AG20443 (cell line): ENCODE data around the gene MTURN.

Source experiments
- DNase-seq: peaks from one replicate; pipeline ENCODE4 v3.0.0; 2012; ENCODE audit warnings: low spot score, mixed read lengths

The MTURN gene

DNA sequence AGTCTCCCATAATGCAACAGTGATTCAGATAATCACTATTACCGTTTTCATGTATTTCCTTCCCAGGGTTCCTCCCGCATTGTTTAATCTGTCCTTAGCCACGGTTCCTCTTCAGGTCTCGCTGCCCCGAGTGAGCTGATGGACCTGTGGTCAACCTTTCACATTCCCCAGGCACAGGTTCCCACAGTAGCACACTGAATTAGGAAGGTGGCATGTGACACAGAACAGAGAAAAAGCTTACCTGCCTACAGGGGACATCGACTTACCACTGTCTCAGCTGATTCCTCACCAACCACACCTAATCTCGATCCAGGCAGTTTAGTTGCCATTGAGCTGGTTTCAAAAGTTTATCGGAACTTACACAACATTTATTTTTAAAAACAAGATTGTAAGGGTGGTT, 72.2 kb downstream of the MTURN start:
- no peak for DNase-seq

DNA sequence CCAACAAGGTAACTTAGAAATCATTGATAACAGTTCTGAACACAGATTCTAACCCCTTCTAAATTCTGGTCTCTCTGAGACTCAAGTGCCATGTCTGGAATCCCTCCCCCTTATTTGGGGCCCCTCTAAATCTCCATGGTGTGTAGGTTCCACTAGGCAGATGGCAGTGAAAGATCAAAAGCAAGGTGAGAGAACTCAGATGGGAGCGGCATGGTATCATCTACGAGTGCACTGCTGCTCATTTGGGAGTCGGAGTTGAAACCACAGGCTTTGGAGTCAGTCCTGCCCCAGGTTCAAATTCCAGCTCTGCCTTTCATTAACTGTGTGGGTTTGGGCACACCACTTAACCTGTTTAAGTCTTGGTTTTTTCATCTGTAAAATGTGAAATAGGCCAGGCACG, 72.6 kb downstream of the MTURN start:
- no peak for DNase-seq

DNA sequence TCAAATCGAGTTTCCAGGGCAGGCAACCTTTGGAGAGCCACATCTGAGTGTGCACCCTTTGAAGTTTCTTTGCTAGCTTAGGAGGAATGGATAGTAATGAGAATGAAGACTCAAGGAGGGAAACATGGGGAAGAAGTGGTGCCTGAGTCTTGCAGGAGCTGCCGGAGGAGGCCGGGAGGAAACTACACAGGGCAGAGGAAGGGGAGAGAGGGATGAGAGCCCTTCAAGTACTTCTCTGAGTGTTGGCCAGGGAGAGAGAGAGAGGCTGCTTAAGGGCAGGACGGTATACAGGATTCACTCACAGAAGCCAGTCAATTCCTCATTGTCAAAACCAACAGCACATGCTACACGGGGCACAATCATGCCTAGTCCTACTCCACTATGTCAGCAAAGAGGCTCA, 75.2 kb downstream of the MTURN start:
- no peak for DNase-seq
